GM20431 (cell line): ENCODE data around the gene ECT2.
"Not testable (repeated sequence)": the region's sequence is repeated elsewhere in the genome, so short reads cannot be mapped to it uniquely, and the experiment has no call there.

Source experiments
- in situ Hi-C: fragments of 300-500 bp; cut with MseI, MboI; formaldehyde crosslinking; loops from one replicate; pipeline ENCODE4 v1.15.0; 2020; ENCODE audit warnings: low sequenced_read_pairs; ENCODE audit not compliant: unreplicated experiment

ECT2 gene, protein sequence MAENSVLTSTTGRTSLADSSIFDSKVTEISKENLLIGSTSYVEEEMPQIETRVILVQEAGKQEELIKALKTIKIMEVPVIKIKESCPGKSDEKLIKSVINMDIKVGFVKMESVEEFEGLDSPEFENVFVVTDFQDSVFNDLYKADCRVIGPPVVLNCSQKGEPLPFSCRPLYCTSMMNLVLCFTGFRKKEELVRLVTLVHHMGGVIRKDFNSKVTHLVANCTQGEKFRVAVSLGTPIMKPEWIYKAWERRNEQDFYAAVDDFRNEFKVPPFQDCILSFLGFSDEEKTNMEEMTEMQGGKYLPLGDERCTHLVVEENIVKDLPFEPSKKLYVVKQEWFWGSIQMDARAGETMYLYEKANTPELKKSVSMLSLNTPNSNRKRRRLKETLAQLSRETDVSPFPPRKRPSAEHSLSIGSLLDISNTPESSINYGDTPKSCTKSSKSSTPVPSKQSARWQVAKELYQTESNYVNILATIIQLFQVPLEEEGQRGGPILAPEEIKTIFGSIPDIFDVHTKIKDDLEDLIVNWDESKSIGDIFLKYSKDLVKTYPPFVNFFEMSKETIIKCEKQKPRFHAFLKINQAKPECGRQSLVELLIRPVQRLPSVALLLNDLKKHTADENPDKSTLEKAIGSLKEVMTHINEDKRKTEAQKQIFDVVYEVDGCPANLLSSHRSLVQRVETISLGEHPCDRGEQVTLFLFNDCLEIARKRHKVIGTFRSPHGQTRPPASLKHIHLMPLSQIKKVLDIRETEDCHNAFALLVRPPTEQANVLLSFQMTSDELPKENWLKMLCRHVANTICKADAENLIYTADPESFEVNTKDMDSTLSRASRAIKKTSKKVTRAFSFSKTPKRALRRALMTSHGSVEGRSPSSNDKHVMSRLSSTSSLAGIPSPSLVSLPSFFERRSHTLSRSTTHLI

DNA sequence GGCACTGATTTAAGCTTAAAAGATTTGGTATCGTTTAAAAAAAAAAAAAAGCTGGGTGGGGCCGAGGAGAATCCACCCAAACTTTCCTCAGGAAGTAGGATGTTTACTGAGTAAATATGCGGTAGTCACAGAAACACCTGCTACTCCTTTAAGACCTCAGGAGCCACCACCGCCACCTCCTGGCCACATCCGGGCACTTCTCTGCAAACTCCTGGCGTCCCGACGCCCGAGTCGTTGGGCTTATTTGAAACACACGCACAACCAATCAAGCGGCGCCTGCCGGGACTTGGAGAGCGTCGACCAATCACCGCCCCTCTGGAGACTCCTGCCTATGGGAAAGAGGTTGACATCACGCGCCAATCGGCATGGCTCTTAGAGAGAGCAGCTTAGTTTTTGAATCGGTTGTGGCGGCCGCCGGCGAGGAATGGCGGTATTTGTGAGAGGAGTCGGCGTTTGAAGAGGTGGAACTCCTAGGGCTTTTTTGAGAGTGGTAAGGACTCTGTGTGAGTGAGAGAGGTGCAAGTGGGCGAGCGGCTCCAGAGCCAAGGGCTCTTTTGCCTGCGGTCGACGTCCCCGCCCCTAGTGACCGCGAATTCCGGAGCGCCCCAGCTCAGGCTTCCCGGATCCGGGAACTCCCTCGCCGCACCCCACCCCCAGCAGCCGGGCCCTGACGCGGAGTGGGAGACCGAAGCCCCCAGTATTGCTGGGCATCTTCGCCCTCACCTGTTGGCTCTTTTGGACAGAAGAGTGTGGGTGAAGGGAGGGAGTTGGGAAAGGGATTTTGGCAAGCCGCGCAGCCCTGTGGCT is at the start of gene ECT2:
ECT2 (plus strand) TSS at position 359 of the 807 bp plus-strand sequence. CDS start 3,805 bp downstream, outside the sequence.
- in situ Hi-C loops: no loop called here

DNA sequence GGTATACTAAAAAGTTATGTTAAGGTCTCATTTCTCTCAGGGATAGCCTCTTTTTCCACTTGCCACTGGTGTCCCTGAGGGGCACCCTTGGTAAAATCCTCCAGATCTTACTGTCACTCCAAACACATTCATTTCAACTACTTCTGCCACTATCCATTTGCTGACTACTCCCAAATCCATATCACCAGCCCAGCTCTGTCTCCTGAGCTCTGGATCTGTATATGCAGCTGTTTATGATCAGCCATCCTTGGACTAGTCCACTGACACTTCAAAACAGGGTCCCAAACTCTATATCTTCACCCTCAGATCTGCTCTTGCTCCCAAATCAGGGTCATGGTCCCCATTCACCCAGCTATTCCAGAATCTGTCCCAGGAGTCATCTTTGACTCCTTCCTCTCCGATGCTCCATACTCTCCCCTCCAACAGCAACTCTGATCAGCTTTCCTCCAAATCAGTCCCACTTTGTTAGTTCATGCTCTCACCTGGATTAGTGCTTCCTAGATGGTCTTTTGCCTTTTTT is 49.5 kb upstream of the ECT2 start:
- in situ Hi-C loops: no loop called here

DNA sequence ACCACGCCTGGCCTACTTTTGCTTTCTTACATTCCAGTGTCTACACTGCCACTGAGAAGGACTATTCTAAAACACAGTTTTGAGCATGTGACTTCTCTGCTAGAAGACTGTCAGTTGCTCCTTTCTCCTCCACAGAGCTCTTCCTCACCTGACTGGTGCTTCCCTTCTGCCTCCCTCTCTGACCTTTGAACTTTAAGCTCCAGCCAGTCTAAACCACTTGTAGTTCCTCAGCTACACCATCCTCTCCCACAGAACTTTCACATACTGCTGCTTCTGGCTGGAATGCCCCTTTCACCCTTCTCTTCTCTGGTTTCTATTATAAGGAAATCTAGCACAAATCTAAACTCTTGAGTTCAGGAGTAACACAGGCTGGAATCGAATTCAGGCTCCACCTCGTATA is 48.8 kb upstream of the ECT2 start:
- in situ Hi-C loops: no loop called here

DNA sequence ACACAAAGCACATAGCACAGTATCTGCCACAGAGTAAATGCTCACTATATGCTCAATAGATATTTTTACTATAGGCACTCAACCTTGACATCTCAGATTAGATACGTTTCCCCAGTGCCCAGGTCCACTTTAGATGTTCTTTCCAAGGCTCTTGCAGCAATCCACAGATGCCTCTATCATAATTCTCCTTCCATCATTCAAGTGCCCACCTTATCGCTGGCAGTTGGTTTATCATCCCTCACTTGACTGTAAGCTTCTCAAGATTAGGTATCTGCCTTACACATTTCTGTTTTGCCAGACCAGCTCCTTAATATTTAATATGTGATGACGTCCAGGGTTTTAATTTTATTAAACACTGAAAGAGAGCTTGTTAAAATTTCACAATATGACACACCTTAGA is 48.3 kb upstream of the ECT2 start:
- in situ Hi-C loops: no loop called here

DNA sequence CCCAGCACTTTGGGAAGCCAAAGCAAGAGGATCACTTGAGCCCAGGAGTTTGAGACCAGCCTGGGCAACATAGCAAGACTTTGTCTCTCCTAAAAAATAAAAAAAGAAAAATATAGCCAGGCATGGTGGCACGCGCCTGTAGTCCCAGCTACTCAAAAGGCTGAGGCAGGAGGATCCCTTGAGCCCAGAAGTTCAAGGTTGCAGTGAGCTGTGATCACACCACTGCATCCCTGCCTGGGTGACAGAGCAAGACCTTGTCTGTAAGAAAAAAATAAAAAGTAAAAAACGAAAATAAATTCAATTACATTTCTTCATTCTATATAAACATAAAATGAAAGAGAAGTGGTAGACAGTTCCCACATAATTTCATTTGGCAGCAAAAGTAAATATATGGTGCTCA is 47.8 kb upstream of the ECT2 start:
- in situ Hi-C loops: not testable (repeated sequence)

DNA sequence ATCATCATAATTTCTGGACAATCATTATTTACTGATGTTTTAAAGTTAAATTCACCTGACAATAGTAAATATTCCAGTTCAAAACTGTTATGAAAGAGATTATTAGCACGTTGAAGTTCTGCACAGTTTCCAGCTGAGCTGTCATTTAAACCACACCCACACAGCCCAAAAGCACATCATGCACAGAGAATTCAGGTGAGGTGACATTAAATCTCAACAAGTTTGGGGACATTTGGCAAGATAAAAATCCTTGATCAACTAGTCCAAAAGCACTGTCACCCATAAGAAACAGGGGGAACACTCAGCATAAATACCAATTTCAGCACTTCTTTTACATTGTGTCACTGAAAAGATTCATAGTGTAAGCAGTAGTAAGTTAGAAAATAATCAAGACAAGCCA is 46.5 kb upstream of the ECT2 start:
- in situ Hi-C loops: no loop called here

DNA sequence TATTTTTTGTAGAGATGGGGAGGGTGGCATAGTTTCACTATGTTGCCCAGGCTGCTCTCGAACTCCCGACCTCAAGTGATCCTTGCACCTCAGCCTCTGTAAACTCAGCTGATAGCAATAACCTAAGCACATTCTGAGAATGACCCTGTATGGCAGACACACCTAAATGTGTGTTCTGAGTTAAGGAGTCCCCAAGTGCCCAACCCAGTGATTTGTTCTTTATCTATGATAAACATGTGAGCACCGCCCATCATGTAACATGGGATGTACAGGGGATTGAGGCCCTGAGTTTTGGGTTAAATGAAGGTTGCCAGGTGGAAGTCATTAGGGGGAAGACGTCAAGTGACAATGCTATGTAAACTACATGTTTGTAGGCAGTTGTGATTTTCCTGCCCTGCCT is 45.4 kb upstream of the ECT2 start:
- in situ Hi-C loops: no loop called here

DNA sequence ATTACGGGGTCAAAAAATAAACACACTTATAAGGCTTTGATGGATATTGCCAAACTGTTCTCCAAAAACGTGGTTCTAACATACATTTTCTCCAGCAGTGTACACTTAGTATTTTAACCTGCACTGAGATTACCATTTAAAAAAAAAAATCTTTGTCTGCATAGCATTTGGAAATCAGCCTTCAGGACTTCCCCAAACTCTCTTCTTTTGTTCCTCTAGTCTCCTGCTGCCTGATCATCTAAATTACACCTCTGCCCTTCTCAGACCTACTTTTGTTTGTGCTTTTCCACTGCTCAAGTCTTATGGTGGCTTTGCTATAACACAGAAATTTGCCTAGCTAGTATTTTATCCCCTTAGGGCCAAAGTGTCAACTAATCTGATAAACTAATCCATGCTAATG is 43.5 kb upstream of the ECT2 start:
- in situ Hi-C loops: no loop called here

DNA sequence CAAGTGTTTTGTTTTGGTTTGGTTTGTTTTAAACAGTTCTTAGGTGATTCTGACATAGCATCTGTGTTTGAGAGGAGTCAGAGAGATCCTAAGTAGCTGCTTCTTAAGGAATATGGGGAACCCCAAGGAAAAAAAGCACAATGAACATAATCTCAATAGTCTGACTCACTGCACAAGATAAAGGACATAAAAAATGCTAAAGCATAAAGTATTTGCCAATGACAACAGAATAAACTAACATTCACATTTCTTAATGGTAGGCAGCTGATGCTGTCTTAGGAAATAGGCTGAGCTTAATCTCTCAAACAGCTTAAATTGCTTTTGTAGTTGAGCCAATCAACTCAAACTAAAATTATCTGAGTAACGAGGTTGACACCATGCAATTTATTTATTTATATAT is 42.6 kb upstream of the ECT2 start:
- in situ Hi-C loops: no loop called here

DNA sequence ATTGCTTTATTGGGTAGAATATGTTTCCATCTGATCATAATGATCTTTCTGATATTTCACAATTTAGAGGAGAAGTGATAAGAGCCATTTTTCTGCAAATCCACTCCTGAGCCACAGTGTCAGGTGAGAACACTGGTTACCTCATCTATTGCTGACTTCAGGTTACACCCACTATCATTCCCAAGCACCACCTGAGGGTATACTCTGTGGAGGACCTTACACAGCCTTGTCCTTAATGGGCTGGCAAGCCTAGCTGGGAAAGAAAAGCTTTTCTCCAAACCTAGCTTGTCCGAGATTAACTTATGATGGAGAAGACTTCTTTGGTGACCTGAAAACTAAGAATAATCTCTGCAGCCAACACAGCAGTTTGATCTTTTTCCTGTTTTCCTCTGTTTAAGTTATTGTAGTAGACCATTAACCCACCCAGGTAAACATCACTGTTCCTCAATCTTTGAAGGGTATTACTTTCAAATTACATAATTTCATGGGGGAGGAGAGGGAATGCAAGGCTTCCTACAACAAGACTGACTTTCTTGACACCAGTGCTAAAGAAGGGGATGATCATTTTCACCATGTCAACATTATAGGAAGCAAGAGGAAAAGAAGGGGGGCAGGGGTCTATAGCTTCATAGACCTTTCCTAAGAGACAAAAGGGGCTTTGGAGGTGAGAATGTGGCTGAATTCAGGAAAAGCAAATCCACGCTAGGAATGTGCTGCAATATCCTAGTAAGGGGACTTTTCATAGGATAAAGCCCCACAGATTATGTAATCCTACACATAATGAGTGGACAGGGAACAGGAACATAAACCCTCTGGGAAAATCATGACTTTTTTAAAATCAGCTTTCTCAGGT is 41.4 kb upstream of the ECT2 start:
- in situ Hi-C loops: no loop called here

DNA sequence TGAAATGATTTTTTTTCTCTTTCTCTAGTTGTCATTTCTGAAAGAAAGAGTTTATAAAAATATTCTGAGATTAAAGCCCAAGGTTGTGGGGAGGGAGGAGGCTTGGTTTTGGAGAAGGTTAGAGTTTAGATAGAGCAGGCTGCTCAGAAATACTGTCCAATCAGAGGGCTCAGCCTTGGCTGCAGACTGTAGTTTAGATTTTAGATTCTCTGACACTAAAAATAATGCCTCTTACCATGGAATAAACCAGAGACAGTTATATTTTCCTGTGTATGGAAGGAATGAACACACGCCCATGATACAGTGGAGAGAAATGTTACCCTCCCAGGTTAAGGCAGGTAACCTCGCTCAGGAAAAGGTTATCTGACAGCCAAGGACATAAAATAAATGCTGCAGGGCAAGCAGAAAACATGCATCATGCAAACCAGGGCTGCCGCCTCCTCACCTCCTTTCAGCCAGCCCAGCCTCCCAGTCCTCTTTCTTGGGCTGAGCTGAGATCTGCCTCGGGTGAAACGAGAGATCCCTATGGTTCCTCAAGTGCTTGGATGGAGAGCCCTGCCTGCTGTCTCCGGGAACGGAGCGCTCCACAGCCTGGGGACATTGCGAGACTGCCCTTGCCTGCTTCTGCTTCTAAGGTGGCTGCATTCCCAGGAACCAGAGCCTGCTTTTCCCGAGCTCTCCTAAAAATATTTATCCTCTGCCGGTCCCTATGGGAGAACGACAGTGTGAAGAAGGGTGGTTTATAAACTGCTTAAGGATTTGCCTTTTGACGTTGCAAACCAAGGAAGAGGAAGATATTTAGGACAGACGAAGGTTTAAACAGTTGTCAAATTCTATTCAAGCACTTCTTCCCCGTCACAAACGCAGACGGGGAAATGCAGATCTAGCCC is 40.5 kb upstream of the ECT2 start:
- in situ Hi-C loops: no loop called here

DNA sequence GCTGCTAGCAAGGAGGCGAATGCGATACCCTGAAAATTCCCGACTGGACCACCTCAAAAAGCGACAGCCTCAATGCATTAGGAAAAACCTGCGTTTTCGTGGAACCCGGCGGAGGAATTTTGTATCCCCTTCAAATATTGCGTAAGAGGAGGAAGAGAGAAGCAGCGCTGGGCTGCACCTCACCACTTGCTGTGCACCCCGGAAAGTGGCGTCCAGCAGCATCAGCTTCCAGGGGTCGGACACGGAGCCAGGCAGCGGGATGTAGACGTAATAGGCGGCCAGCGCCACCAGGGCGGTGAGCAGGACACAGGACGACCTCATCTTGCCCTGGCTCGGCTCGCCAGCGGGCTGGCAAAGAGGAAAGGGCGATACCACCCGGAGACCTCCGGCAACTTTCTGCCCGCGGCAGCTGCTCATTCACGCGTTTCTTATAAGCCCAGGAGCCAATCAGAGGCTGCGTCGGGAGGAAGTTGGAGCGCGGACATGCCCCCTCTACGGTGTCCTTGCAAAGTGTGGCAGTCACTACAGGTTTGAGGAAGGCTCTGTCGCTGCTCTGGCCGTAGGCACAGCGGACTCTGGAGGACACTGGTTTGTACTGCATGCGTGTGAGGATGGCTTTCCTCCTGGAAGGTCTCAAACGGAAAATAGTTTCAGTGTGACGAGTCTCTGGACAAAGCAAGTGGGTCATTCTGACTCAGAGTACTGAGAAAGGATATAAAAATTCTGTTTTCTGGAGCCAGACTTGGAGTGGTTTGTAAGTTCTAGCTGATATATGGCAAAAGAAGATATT is 39.7 kb upstream of the ECT2 start, which contains the start of gene NCEH1:
NCEH1 (minus strand) TSS at position 404 of the 790 bp plus-strand sequence; CDS start at position 321, 83 bp downstream.
- in situ Hi-C loops: no loop called here

DNA sequence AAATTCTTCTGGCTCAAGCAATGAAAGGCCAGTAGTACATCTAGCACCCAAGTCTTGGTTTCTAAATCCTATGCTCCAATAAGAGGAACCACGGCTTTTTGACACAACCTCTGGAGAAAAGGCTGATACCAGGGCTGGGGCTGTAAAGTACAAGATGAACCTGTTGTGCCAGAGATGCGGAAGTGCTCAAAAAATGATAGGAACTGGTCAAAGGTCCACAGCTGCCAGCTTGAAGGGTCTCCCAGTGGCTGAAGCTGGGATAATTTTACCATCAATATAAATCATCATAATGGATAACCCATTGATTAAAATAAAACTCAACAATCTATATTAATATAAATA is 39.1 kb upstream of the ECT2 start:
- in situ Hi-C loops: no loop called here

DNA sequence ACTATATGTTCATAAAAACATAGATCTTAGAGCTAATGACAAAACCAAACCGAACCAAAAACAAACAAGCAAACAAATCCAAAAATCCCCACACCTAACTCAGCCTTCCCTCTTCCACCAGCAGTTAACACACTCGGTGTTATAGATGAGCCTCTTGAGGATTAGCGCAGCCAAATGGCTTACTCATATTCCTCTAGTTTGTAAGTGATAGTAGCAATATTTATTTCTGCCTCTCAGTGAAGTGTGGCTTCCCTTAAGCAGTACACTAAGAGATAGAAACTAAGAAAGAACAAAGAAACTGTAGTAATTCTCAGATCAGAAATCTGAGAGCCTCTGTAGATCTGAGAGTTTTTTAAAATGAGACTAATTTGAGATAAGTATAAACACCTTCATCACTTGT is 37.2 kb upstream of the ECT2 start:
- in situ Hi-C loops: no loop called here

DNA sequence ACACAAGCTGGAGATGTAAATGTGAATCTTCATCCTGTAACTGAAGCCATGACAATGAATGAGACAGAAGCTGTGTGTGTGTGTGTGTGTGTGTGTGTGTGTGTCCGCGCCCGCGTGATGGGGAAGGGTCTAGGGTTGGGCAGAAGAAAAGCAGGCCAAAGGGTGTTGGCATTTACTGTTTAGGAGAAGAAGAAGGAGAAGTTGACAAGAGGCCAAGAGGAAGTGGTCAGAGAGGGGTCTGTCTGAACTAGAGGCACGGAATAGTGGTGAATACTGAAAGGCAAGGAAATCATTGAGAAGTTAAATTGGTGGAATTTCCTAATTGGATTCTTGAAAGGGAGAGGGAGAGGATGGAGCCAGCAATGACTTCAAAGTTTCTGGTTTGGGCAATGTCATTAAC is 34.0 kb upstream of the ECT2 start:
- in situ Hi-C loops: no loop called here

DNA sequence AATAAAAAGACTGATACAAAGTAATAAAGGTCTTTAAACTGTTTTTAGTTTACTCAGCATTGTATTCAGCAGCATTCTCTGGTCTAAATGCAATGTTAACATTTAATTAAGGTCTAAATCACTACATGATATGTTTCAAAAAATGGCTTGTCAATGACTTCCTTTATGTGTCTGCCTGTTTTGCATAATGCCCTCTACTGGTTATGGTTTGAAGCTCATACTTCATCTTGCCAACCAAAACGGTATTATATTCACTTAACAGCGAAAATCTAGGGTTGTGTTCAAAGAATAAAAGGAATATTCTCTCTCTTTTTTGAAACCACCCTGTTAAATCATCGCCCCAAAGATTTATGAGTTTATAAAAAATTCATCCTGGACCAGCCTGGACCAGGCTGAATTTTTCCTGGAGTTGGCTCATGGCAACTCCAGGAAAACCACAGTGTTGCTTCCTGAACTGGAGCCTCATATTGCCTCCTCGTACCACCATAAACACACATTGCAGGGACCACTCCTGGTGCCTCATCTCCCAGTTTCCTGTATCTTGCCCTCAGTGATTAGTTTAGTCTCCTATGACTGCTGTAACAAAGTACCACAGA is 32.9 kb upstream of the ECT2 start:
- in situ Hi-C loops: no loop called here

DNA sequence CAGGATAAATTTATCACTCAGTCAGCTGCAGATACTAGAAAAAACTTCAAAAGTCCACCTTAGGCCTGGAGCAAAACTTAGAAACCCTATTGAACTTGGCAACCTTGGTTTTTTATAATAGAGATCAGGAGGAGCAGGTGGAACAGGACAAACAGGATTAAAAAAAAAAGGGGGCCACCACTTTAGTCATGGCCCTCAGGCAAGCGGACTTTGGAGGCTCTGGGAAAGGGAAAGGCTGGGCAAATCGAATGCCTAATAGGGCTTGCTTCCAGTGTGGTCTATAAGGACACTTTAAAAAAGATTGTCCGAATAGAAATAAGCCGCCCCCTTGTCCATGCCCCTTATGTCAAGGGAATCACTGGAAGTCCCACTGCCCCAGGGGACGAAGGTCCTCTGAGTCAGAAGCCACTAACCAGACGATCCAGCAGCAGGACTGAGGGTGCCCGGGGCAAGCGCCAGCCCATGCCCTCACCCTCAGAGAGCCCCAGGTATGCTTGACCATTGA is 27.9 kb upstream of the ECT2 start:
- in situ Hi-C loops: not testable (repeated sequence)
